ENCODE data around the gene LIMA1. TPM values are rescaled to one million over a fixed set of nuclear protein-coding genes. Genes with fewer than 3 reads are reported as not detected.

Gene LIMA1
- total and polyA plus RNA-seq, 2 of the 4 experiments (the other 2 are of a cell fraction): 126 to 163 TPM

GRCh38 chr12:50263832-50264231, 19.5 kb downstream of the LIMA1 start:
- H3K27me3 ChIP-seq (ENCODE audit: control insufficient read depth, insufficient read depth, low read length): no peaks in the 10 kb centered on the region
- in situ Hi-C loops (cut with MboI; ENCODE audit: low sequenced_read_pairs) (no loop called here), intact Hi-C loops (cut with micrococcal nuclease) (loop anchor here (2.0 kb wide), 1 partner anchor 19 kb away; the partner anchor contains the start of gene LIMA1), dilution Hi-C loops (cut with HindIII; ENCODE audit: low sequenced_read_pairs, unreplicated experiment) (no loop called here)
- no peaks in the 10 kb centered on the region for H3K36me3 ChIP-seq (ENCODE audit: control insufficient read depth, insufficient read depth, low read length)
- ChIA-PET POLR2A (ENCODE audit: unreplicated experiment) (no interaction called here), CTCF (no interaction called here)
- H3K27ac ChIP-seq (ENCODE audit: insufficient read depth, low read length): no peak overlapping the region
- DNase-seq (no peak), ATAC-seq (ENCODE audit: low read depth) (no peak)
- H3K9me1 ChIP-seq (ENCODE audit: insufficient read depth, low read length): peaks cover 6% of the 10 kb centered on the region; the same call in 1 of the 2 replicates
- H3K4ac ChIP-seq (ENCODE audit: low read depth, low read length): no peak overlapping the region
- TF ChIP-seq CHD1 (IDR thresholded peaks at IDR 0.05; ENCODE audit: low read depth, low read length) (no peak), FOS (IDR thresholded peaks at IDR 0.05; ENCODE audit: low read depth, low read length) (no peak), MAFK (IDR thresholded peaks at IDR 0.05; ENCODE audit: low read depth, low read length) (no peak), MAZ (IDR thresholded peaks at IDR 0.05; ENCODE audit: borderline replicate concordance, low read depth, low read length) (no peak), BHLHE40 (IDR thresholded peaks at IDR 0.05; ENCODE audit: low read depth, low read length) (no peak), RAD21 (IDR thresholded peaks at IDR 0.05; ENCODE audit: low read length) (no peak), ELK1 (IDR thresholded peaks at IDR 0.05; ENCODE audit: borderline replicate concordance, low read depth, low read length) (no peak), NFE2L2 (IDR thresholded peaks at IDR 0.05; ENCODE audit: low read depth, low read length) (no peak), MXI1 (IDR thresholded peaks at IDR 0.05; ENCODE audit: borderline replicate concordance, low read depth, low read length) (no peak), SMC3 (IDR thresholded peaks at IDR 0.05; ENCODE audit: low read depth, low read length) (no peak), RCOR1 (IDR thresholded peaks at IDR 0.05; ENCODE audit: insufficient replicate concordance, low read length) (no peak), USF2 (IDR thresholded peaks at IDR 0.05; ENCODE audit: low read depth, low read length) (no peak), CEBPB (IDR thresholded peaks at IDR 0.05; ENCODE audit: low read depth, low read length) (no peak), CTCF (conservative IDR thresholded peaks at IDR 0.05; ENCODE audit: low read depth, low read length) (no peak), RFX5 (IDR thresholded peaks at IDR 0.05; ENCODE audit: low read depth, low read length) (no peak)
- no peak overlapping the region for H3K9ac ChIP-seq (ENCODE audit: low read depth, low read length)
- H2AK5ac ChIP-seq (ENCODE audit: low read depth, low read length): no peak overlapping the region
- H3K4me1 ChIP-seq (ENCODE audit: control insufficient read depth, insufficient read depth, low read length): peaks cover 2% of the 10 kb centered on the region; the same call in 1 of the 2 replicates
- no peak overlapping the region for H4K8ac ChIP-seq (ENCODE audit: low read depth in 2 of 2, low read length in 2 of 2)
- H4K91ac ChIP-seq (ENCODE audit: insufficient read depth, low read depth, low read length): no peak overlapping the region
- no TSS peak for BruUV-seq (replicated peaks)
- H3K14ac ChIP-seq (replicated peaks; ENCODE audit: low read depth, low read length): no peak overlapping the region
- no peak overlapping the region for H2BK15ac ChIP-seq (ENCODE audit: low read depth, low read length)
- WGBS, 2 experiments (ENCODE audit: extremely low coverage in 2 of 2, insufficient read length in 1 of 2): no CpG with 5 or more reads among the region's 2 CpGs
- H2AFZ ChIP-seq (replicated peaks; ENCODE audit: low read length, poor library complexity): no peak overlapping the region
- no peak overlapping the region for H2BK20ac ChIP-seq (ENCODE audit: low read depth, low read length)
- H2AK9ac ChIP-seq (replicated peaks; ENCODE audit: low read depth, low read length, poor library complexity): no peak overlapping the region
- no peak overlapping the region for H3K4me3 ChIP-seq (ENCODE audit: insufficient read depth, low read depth, low read length)
- no peaks in the 10 kb centered on the region for H3K9me3 ChIP-seq (ENCODE audit: control insufficient read depth, insufficient read depth, low read length)
- no peaks in the 10 kb centered on the region for H4K20me1 ChIP-seq (ENCODE audit: insufficient read depth, low read length)
- H3K18ac ChIP-seq (ENCODE audit: low read depth, low read length): no peak overlapping the region
- H4K5ac ChIP-seq (ENCODE audit: low read depth, low read length): no peak overlapping the region
- H3K23ac ChIP-seq (ENCODE audit: low read depth, low read length): no peak overlapping the region
- no peak overlapping the region for H2BK120ac ChIP-seq (ENCODE audit: low read depth, low read length)
- H3K56ac ChIP-seq (ENCODE audit: extremely low read depth, insufficient read depth, low read length): no peak overlapping the region
- H3K79me1 ChIP-seq (ENCODE audit: low read depth in 1 of 2, low read length in 2 of 2): peaks cover 5 to 7% of the 10 kb centered on the region in 2 experiments; a peak in 1 of 4 replicates
- H3K4me2 ChIP-seq (ENCODE audit: low read depth, low read length): no peak overlapping the region
- no peak overlapping the region for H2BK5ac ChIP-seq (ENCODE audit: low read depth, low read length, poor library complexity, severe bottlenecking)

Measured in IMR-90 (cell line).